ENCODE data around the gene IFFO2. TPM values are rescaled to one million over a fixed set of nuclear protein-coding genes. Genes with fewer than 3 reads are reported as not detected.

The IFFO2 gene
- total and polyA plus RNA-seq, 2 donors (not counting 3 experiments of a cell fraction or from before 2014, with no cell fraction given), result 31.1 to 31.3 TPM

DNA sequence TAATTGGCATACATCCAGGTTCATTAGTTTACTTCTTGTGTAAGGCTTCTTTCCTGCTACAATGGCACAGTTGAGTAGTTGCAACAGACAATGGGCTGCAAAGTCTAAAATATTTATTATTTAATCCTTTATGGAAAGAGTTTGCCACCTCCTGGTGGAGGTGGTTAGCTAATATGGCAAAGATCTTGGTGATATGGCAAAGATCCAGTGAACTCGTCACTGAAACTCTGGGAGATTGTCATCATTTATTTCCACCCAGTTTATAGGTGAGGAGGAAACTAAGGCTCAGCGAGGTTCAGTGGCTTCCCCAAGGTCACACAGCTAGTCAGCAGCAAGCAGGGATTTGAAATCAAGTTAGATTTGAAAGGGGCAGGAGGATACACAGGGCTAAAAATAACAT, 16.1 kb upstream of the IFFO2 start:
- peak overlapping the region; percentile 10 for H3K4me2 ChIP-seq (ENCODE audit: insufficient read depth, low read length)
- TF ChIP-seq EZH2 (IDR thresholded peaks at IDR 0.05; ENCODE audit: borderline replicate concordance, low read depth, low read length, severe bottlenecking) (no peak), MYC (IDR thresholded peaks at IDR 0.05; ENCODE audit: low read depth, low read length) (no peak), GATA2 (IDR thresholded peaks at IDR 0.05; ENCODE audit: insufficient read depth, insufficient read length, low read depth, low read length) (peak; percentile 92)
- TF ChIP-seq, protein P1, sequence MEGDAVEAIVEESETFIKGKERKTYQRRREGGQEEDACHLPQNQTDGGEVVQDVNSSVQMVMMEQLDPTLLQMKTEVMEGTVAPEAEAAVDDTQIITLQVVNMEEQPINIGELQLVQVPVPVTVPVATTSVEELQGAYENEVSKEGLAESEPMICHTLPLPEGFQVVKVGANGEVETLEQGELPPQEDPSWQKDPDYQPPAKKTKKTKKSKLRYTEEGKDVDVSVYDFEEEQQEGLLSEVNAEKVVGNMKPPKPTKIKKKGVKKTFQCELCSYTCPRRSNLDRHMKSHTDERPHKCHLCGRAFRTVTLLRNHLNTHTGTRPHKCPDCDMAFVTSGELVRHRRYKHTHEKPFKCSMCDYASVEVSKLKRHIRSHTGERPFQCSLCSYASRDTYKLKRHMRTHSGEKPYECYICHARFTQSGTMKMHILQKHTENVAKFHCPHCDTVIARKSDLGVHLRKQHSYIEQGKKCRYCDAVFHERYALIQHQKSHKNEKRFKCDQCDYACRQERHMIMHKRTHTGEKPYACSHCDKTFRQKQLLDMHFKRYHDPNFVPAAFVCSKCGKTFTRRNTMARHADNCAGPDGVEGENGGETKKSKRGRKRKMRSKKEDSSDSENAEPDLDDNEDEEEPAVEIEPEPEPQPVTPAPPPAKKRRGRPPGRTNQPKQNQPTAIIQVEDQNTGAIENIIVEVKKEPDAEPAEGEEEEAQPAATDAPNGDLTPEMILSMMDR (IDR thresholded peaks at IDR 0.05; ENCODE audit: extremely low read depth in 1 of 2, insufficient read depth in 1 of 2, low read depth in 1 of 2, low read length in 2 of 2), result peak in 1 of 2 donors; percentile 21
- no peaks in the 10 kb centered on the region for H3K9me3 ChIP-seq (replicated peaks; ENCODE audit: control insufficient read depth, insufficient read depth, low read length)
- no TSS peak for BruUV-seq (replicated peaks)
- no peak overlapping the region for H3K4me3 ChIP-seq (replicated peaks in 1 of 3; ENCODE audit: insufficient read depth in 1 of 3, low read depth in 1 of 3, low read length in 3 of 3)
- H3K79me2 ChIP-seq (ENCODE audit: control insufficient read depth, insufficient read depth, low read length), result no peaks in the 10 kb centered on the region
- no peak overlapping the region for H3K9ac ChIP-seq (replicated peaks; ENCODE audit: extremely low read depth, insufficient read depth, low read length)
- H3K36me3 ChIP-seq (ENCODE audit: control insufficient read depth in 2 of 2, extremely low read depth in 1 of 2, insufficient read depth in 2 of 2, low read length in 2 of 2), result no peaks in the 10 kb centered on the region
- peaks cover 15% of the 10 kb centered on the region for H3K4me1 ChIP-seq (ENCODE audit: control insufficient read depth, extremely low read depth, insufficient read depth, low read length)
- peak overlapping the region; percentile 19 for H3K27ac ChIP-seq (ENCODE audit: insufficient read depth, low read depth, low read length)
- dilution Hi-C loops (cut with MboI; ENCODE audit: extremely low pct_ligation_motif_present, low sequenced_read_pairs) (no loop called here), intact Hi-C loops (cut with micrococcal nuclease) (loop anchor here (1.0 to 5.0 kb wide), 9 partner anchors 16 to 110 kb away; partner anchors contain the start of gene IFFO2)
- FAIRE-seq (no peak), DNase-seq (ENCODE audit: low read depth, low spot score) (peak; percentile 60)
- ChIA-PET POLR2A (interaction anchor here (1.0 to 2.2 kb wide), 5 partner anchors 16 to 70 kb away, joined by 3 to 8 read pairs (median 4); partner anchors contain the start of genes ALDH4A1 and IFFO2), CTCF (interaction anchor here (0.8 to 5.0 kb wide), 29 partner anchors 9 to 375 kb away, joined by 3 to 137 read pairs (median 5); partner anchors contain the start of genes ALDH4A1 and IFFO2)
- H4K20me1 ChIP-seq (replicated peaks; ENCODE audit: control insufficient read depth, extremely low read depth, insufficient read depth, low read length), result no peaks in the 10 kb centered on the region
- H3K9me1 ChIP-seq (replicated peaks; ENCODE audit: control insufficient read depth, extremely low read depth, insufficient read depth, low read length), result no peaks in the 10 kb centered on the region
- H3K27me3 ChIP-seq (ENCODE audit: control insufficient read depth in 2 of 2, insufficient read depth in 2 of 2, low read length in 2 of 2), result no peaks in the 10 kb centered on the region
- no peak overlapping the region for H2AFZ ChIP-seq (ENCODE audit: low read depth, low read length)

DNA sequence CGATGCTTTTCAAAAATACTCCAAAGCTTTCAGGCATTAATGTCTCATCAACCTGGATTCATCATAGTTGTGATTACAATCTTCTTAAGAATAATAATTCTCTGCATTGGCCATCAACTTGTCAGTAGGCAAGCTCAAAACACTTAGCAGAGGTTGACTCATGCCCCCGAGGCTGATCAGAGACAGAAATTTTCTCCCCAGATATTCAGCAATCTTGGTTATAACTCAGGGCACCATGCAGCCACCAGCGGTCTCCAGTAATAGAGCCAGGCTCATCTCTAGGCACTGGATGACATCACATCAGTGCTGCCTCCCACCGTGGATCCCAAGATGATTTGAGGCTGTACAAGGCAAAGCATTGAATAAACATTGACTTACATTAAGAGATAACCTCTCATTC, 14.3 kb upstream of the IFFO2 start:
- no peaks in the 10 kb centered on the region for H3K9me1 ChIP-seq (replicated peaks; ENCODE audit: control insufficient read depth, extremely low read depth, insufficient read depth, low read length)
- H3K9me3 ChIP-seq (replicated peaks; ENCODE audit: control insufficient read depth, insufficient read depth, low read length), result no peaks in the 10 kb centered on the region
- no peak overlapping the region for H3K4me3 ChIP-seq (replicated peaks in 1 of 3; ENCODE audit: insufficient read depth in 1 of 3, low read depth in 1 of 3, low read length in 3 of 3)
- no peaks in the 10 kb centered on the region for H3K79me2 ChIP-seq (ENCODE audit: control insufficient read depth, insufficient read depth, low read length)
- FAIRE-seq (no peak), DNase-seq (ENCODE audit: low read depth, low spot score) (no peak)
- no peak overlapping the region for H3K4me2 ChIP-seq (ENCODE audit: insufficient read depth, low read length)
- H3K4me1 ChIP-seq (ENCODE audit: control insufficient read depth, extremely low read depth, insufficient read depth, low read length), result peaks cover 15% of the 10 kb centered on the region
- dilution Hi-C loops (cut with MboI; ENCODE audit: extremely low pct_ligation_motif_present, low sequenced_read_pairs), result no loop called here
- no peak overlapping the region for H3K27ac ChIP-seq (ENCODE audit: insufficient read depth, low read depth, low read length)
- no peak for TF ChIP-seq FOS (IDR thresholded peaks at IDR 0.05; ENCODE audit: borderline replicate concordance, insufficient read depth, low read length)
- TF ChIP-seq POLR2A (IDR thresholded peaks at IDR 0.05; ENCODE audit: low read depth, low read length), result no peak
- TF ChIP-seq JUN (IDR thresholded peaks at IDR 0.05; ENCODE audit: borderline replicate concordance, insufficient read depth, insufficient read length, low read depth), result no peak
- no peak for TF ChIP-seq POLR2AphosphoS5 (IDR thresholded peaks at IDR 0.05; ENCODE audit: insufficient read depth, low read depth, low read length)
- TF ChIP-seq MYC (IDR thresholded peaks at IDR 0.05; ENCODE audit: low read depth, low read length), result no peak
- TF ChIP-seq, protein P2, sequence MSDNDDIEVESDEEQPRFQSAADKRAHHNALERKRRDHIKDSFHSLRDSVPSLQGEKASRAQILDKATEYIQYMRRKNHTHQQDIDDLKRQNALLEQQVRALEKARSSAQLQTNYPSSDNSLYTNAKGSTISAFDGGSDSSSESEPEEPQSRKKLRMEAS (IDR thresholded peaks at IDR 0.05; ENCODE audit: insufficient read depth, insufficient read length), result no peak
- TF ChIP-seq EZH2 (IDR thresholded peaks at IDR 0.05; ENCODE audit: borderline replicate concordance, low read depth, low read length, severe bottlenecking), result no peak
- no peak for TF ChIP-seq GATA2 (IDR thresholded peaks at IDR 0.05; ENCODE audit: insufficient read depth, insufficient read length, low read depth, low read length)
- TF ChIP-seq, protein P1 (IDR thresholded peaks at IDR 0.05; ENCODE audit: extremely low read depth in 1 of 2, insufficient read depth in 1 of 2, low read depth in 1 of 2, low read length in 2 of 2), result no peak
- H3K27me3 ChIP-seq (ENCODE audit: control insufficient read depth in 2 of 2, insufficient read depth in 2 of 2, low read length in 2 of 2), result no peaks in the 10 kb centered on the region
- H3K9ac ChIP-seq (replicated peaks; ENCODE audit: extremely low read depth, insufficient read depth, low read length), result no peak overlapping the region
- BruUV-seq (replicated peaks), result no TSS peak
- H2AFZ ChIP-seq (ENCODE audit: low read depth, low read length), result no peak overlapping the region
- ChIA-PET CTCF (interaction anchor here (0.6 to 5.0 kb wide), 2 partner anchors 41 to 57 kb away, joined by 3 to 137 read pairs; no protein-coding TSS in a partner anchor), POLR2A (no interaction called here)
- intact Hi-C loops (cut with micrococcal nuclease), result loop anchor here (5.0 kb wide), 2 partner anchors 97 to 112 kb away; no protein-coding TSS in a partner anchor
- no peaks in the 10 kb centered on the region for H3K36me3 ChIP-seq (ENCODE audit: control insufficient read depth in 2 of 2, extremely low read depth in 1 of 2, insufficient read depth in 2 of 2, low read length in 2 of 2)
- no peaks in the 10 kb centered on the region for H4K20me1 ChIP-seq (replicated peaks; ENCODE audit: control insufficient read depth, extremely low read depth, insufficient read depth, low read length)
